H9 (cell line): ENCODE results near the gene MGRN1. TPM values are rescaled to one million over a fixed set of nuclear protein-coding genes. Genes with fewer than 3 reads are reported as not detected.

Source experiments
- DNase-seq: peaks from one replicate; pipeline ENCODE4 v3.0.0-alpha.2; 2017
- H2AFZ ChIP-seq: one replicate; pipeline ENCODE4 v1.6.1; 2013; ENCODE audit warnings: mild to moderate bottlenecking, low read length, control low read depth, moderate library complexity
- H2AK5ac ChIP-seq: 2 replicates; pipeline ENCODE4 v1.6.1; 2013; ENCODE audit warnings: low read length, control low read depth, mixed read lengths; ENCODE audit not compliant: insufficient read length
- H2BK120ac ChIP-seq: one replicate; pipeline ENCODE4 v1.6.1; 2013; ENCODE audit warnings: low read depth, mild to moderate bottlenecking, low read length, control low read depth, inconsistent platforms; ENCODE audit not compliant: poor library complexity, severe bottlenecking
- H2BK12ac ChIP-seq: 2 replicates; pipeline ENCODE4 v1.6.1; 2013; ENCODE audit warnings: low read length, control low read depth, mixed read lengths, low read depth; ENCODE audit not compliant: insufficient read length
- H2BK15ac ChIP-seq: 2 replicates; pipeline ENCODE4 v1.6.1; 2013; ENCODE audit warnings: low read depth, low read length, control low read depth
- H2BK20ac ChIP-seq: one replicate; pipeline ENCODE4 v1.6.1; 2013; ENCODE audit warnings: low read depth, mild to moderate bottlenecking, low read length, control low read depth, inconsistent platforms; ENCODE audit not compliant: poor library complexity, severe bottlenecking
- H2BK5ac ChIP-seq: 2 replicates; pipeline ENCODE4 v1.6.1; 2013; ENCODE audit warnings: low read length, control low read depth, mixed read lengths; ENCODE audit not compliant: insufficient read length
- H3K14ac ChIP-seq: 2 replicates; pipeline ENCODE4 v1.6.1; 2013; ENCODE audit warnings: low read length, control low read depth; ENCODE audit not compliant: insufficient read depth
- H3K18ac ChIP-seq: 2 replicates; pipeline ENCODE4 v1.6.1; 2013; ENCODE audit warnings: low read depth, mild to moderate bottlenecking, mixed read lengths, low read length, control low read depth; ENCODE audit not compliant: insufficient read length
- H3K23ac ChIP-seq: 2 replicates; pipeline ENCODE4 v1.6.1; 2013; ENCODE audit warnings: low read length, control low read depth, mixed read lengths, low read depth; ENCODE audit not compliant: insufficient read length
- H3K23me2 ChIP-seq: 2 replicates; pipeline ENCODE4 v1.6.1; 2013; ENCODE audit warnings: low read depth, mild to moderate bottlenecking, mixed read lengths, low read length, control low read depth; ENCODE audit not compliant: insufficient read length, poor library complexity, severe bottlenecking
- H3K27ac ChIP-seq: 2 replicates; pipeline ENCODE4 v1.5.1; 2013; ENCODE audit warnings: low read length, control low read depth, mixed read lengths, low read depth; ENCODE audit not compliant: insufficient read length
- H3K27me3 ChIP-seq: 2 replicates; pipeline ENCODE4 v1.6.1; 2013; ENCODE audit warnings: low read length, control low read depth, inconsistent platforms; ENCODE audit not compliant: insufficient read depth
- H3K4ac ChIP-seq: 2 replicates; pipeline ENCODE4 v1.6.1; 2013; ENCODE audit warnings: low read depth, mild to moderate bottlenecking, control low read depth, inconsistent platforms, low read length, moderate library complexity
- H3K4me1 ChIP-seq: 2 replicates; pipeline ENCODE4 v1.6.1; 2013; ENCODE audit warnings: low read length, control low read depth, inconsistent platforms; ENCODE audit not compliant: insufficient read depth
- H3K4me2 ChIP-seq: 2 replicates; pipeline ENCODE4 v1.6.1; 2013; ENCODE audit warnings: low read length, control low read depth, mixed read lengths; ENCODE audit not compliant: insufficient read length, insufficient read depth
- H3K56ac ChIP-seq: 2 replicates; pipeline ENCODE4 v1.6.1; 2013; ENCODE audit warnings: low read depth, mild to moderate bottlenecking, mixed read lengths, low read length, control low read depth; ENCODE audit not compliant: insufficient read length
- H3K79me1 ChIP-seq: 2 replicates; pipeline ENCODE4 v1.6.1; 2013; ENCODE audit warnings: low read depth, mild to moderate bottlenecking, moderate library complexity, low read length, control low read depth, inconsistent platforms; ENCODE audit not compliant: insufficient read depth, poor library complexity, severe bottlenecking
- H3K79me2 ChIP-seq: 2 replicates; pipeline ENCODE4 v1.6.1; 2013; ENCODE audit warnings: low read length, control low read depth, inconsistent platforms; ENCODE audit not compliant: insufficient read depth
- H3K9ac ChIP-seq: 2 replicates; pipeline ENCODE4 v1.6.1; 2013; ENCODE audit warnings: low read length, control low read depth, mixed read lengths; ENCODE audit not compliant: insufficient read length; ENCODE audit errors: extremely low read depth
- H3K9me3 ChIP-seq: one replicate; pipeline ENCODE4 v1.6.1; 2013; ENCODE audit warnings: low read depth, low read length, inconsistent platforms; ENCODE audit not compliant: control insufficient read depth
- H3T11ph ChIP-seq: one replicate; pipeline ENCODE4 v1.6.1; 2013; ENCODE audit warnings: mild to moderate bottlenecking, low read length, control low read depth, inconsistent platforms
- H4K20me1 ChIP-seq: one replicate; pipeline ENCODE4 v1.6.1; 2013; ENCODE audit not compliant: control insufficient read depth, insufficient read length, insufficient read depth
- H4K5ac ChIP-seq: 2 replicates; pipeline ENCODE4 v1.6.1; 2013; ENCODE audit warnings: low read depth, mild to moderate bottlenecking, mixed read lengths, low read length, control low read depth; ENCODE audit not compliant: insufficient read length
- H4K8ac ChIP-seq: replicated peaks from 2 replicates; pipeline ENCODE4 v1.6.1; 2013; ENCODE audit warnings: low read length, control low read depth, mixed read lengths, low read depth; ENCODE audit not compliant: insufficient read length
- H4K91ac ChIP-seq: 2 replicates; pipeline ENCODE4 v1.6.1; 2013; ENCODE audit warnings: low read depth, mild to moderate bottlenecking, moderate library complexity, mixed read lengths, low read length, control low read depth; ENCODE audit not compliant: insufficient read length
- H3K27ac Mint-ChIP-seq, 3 experiments: 2 replicates in 2 of 3; 3 replicates in 1 of 3; pipeline ENCODE4 v1.8.0; 2020 to 2021; ENCODE audit warnings: mixed read lengths in 3 of 3, mild to moderate bottlenecking in 1 of 3, moderate library complexity in 1 of 3
- H3K27me3 Mint-ChIP-seq: 2 replicates; pipeline ENCODE4 v1.8.0; 2021; ENCODE audit warnings: low read depth, mild to moderate bottlenecking, moderate library complexity, mixed read lengths
- H3K36me3 Mint-ChIP-seq, 3 experiments: 2 replicates in 2 of 3; 3 replicates in 1 of 3; pipeline ENCODE4 v1.8.0; 2020 to 2021; ENCODE audit warnings: low read depth in 3 of 3, mixed read lengths in 3 of 3; ENCODE audit not compliant: insufficient read depth in 1 of 3
- H3K4me1 Mint-ChIP-seq, 2 experiments: 2 replicates each; pipeline ENCODE4 v1.8.0; 2020; ENCODE audit warnings: mixed read lengths in 2 of 2
- H3K4me3 Mint-ChIP-seq, 2 experiments: 2 replicates in 1 of 2; 3 replicates in 1 of 2; pipeline ENCODE4 v1.8.0; 2020 to 2021; ENCODE audit warnings: mild to moderate bottlenecking in 2 of 2, mixed read lengths in 2 of 2, moderate library complexity in 1 of 2
- H3K9me3 Mint-ChIP-seq, 2 experiments: 2 replicates in 1 of 2; 3 replicates in 1 of 2; pipeline ENCODE4 v1.8.0; 2020; ENCODE audit warnings: mild to moderate bottlenecking in 2 of 2, mixed read lengths in 2 of 2, moderate library complexity in 1 of 2
- WGBS: extraction: QIAGEN DNeasy Blood & Tissue Kit; methylation state at CpG from one replicate; pipeline ENCODE4 v1.1.7; 2013; ENCODE audit warnings: missing lambda C conversion rate, low lambda C conversion rate, mixed read lengths; ENCODE audit not compliant: insufficient read length; ENCODE audit errors: extremely low coverage; 5-methylcytosine and 5-hydroxymethylcytosine counted together
- total RNA-seq: library from RNA; stranded (reverse); gene quantifications from 2 replicates; pipeline ENCODE4 v1.2.1, GENCODE V29; 2021
- TF ChIP-seq, protein P1 (sequence below): fragments of 200-600 bp; sonication (generic); conservative IDR thresholded peaks from 3 replicates; pipeline ENCODE4 v1.8.0; 2021; ENCODE audit warnings: antibody characterized with exemption, mild to moderate bottlenecking

MGRN1 gene
- total RNA-seq, 1 experiment from 2014 or later: 91.6 TPM

DNA sequence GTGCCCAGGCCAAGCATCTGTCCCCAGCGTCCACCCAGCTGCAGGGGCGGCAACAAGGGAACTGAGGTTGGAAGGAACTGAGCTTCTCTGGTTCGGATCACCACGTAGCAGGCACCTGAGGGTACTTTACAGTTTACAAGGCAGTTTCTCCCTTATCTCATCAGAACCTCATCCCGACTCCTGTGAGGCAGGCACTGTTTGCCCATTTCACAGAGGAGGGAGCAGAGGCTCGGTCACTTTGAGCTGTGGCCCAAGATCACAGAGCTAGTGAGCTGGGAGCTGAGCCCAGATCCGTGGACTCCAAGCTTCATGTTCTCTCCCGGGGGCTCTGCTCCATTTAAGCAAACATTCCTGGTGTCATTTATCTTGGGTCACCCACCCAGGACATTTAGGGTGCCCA is 25.1 kb upstream of the MGRN1 start:
- Mint-ChIP-seq H3K4me3 (no peak overlapping the region; a peak in 1 of 5 replicates), H3K27ac (peak overlapping the region in 1 of 3 experiments; percentile 57; a peak in 2 of 7 replicates), H3K27me3 (peaks cover 4% of the 10 kb centered on the region), H3K4me1 (peaks cover 15 to 27% of the 10 kb centered on the region in 2 experiments), H3K9me3 (no peaks in the 10 kb centered on the region), H3K36me3 (no peaks in the 10 kb centered on the region)
- Histone ChIP-seq H3K18ac (no peak overlapping the region), H3K4ac (no peak overlapping the region), H4K20me1 (no peaks in the 10 kb centered on the region), H2AFZ (no peak overlapping the region), H2BK5ac (no peak overlapping the region), H2AK5ac (no peak overlapping the region), H2BK15ac (no peak overlapping the region), H3K27me3 (no peaks in the 10 kb centered on the region), H2BK120ac (no peak overlapping the region), H3T11ph (no peak overlapping the region), H2BK12ac (no peak overlapping the region), H3K9me3 (no peaks in the 10 kb centered on the region), H3K79me1 (no peaks in the 10 kb centered on the region), H4K8ac (no peak overlapping the region), H3K4me1 (no peaks in the 10 kb centered on the region), H3K56ac (no peak overlapping the region), H4K91ac (no peak overlapping the region), H3K27ac (no peak overlapping the region), H3K4me2 (no peak overlapping the region), H3K79me2 (no peaks in the 10 kb centered on the region), H3K14ac (no peak overlapping the region), H3K9ac (no peak overlapping the region), H3K23me2 (no peaks in the 10 kb centered on the region), H4K5ac (no peak overlapping the region), H3K23ac (no peak overlapping the region), H2BK20ac (no peak overlapping the region)
- TF ChIP-seq, protein P1, sequence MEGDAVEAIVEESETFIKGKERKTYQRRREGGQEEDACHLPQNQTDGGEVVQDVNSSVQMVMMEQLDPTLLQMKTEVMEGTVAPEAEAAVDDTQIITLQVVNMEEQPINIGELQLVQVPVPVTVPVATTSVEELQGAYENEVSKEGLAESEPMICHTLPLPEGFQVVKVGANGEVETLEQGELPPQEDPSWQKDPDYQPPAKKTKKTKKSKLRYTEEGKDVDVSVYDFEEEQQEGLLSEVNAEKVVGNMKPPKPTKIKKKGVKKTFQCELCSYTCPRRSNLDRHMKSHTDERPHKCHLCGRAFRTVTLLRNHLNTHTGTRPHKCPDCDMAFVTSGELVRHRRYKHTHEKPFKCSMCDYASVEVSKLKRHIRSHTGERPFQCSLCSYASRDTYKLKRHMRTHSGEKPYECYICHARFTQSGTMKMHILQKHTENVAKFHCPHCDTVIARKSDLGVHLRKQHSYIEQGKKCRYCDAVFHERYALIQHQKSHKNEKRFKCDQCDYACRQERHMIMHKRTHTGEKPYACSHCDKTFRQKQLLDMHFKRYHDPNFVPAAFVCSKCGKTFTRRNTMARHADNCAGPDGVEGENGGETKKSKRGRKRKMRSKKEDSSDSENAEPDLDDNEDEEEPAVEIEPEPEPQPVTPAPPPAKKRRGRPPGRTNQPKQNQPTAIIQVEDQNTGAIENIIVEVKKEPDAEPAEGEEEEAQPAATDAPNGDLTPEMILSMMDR: no peak
- no peak for DNase-seq
- WGBS: no CpG with 5 or more reads among the region's 8 CpGs
